ENCODE data around the gene NTRK3.

The NTRK3 gene

GRCh38 chr15:88104357-88104756, 152.2 kb downstream of the NTRK3 start:
- no peak for DNase-seq (ENCODE audit: low read depth in 1 of 2, low spot score in 1 of 2)
- no peak overlapping the region for H3K4me3 ChIP-seq (replicated peaks; ENCODE audit: insufficient read depth, low read length)
- H3K27ac ChIP-seq (replicated peaks), result no peak overlapping the region
- H3K27me3 ChIP-seq (ENCODE audit: insufficient read depth, poor library complexity, severe bottlenecking), result no peaks in the 10 kb centered on the region
- no peak for TF ChIP-seq POLR2AphosphoS5 (IDR thresholded peaks at IDR 0.05; ENCODE audit: low read depth)
- TF ChIP-seq, protein P1, sequence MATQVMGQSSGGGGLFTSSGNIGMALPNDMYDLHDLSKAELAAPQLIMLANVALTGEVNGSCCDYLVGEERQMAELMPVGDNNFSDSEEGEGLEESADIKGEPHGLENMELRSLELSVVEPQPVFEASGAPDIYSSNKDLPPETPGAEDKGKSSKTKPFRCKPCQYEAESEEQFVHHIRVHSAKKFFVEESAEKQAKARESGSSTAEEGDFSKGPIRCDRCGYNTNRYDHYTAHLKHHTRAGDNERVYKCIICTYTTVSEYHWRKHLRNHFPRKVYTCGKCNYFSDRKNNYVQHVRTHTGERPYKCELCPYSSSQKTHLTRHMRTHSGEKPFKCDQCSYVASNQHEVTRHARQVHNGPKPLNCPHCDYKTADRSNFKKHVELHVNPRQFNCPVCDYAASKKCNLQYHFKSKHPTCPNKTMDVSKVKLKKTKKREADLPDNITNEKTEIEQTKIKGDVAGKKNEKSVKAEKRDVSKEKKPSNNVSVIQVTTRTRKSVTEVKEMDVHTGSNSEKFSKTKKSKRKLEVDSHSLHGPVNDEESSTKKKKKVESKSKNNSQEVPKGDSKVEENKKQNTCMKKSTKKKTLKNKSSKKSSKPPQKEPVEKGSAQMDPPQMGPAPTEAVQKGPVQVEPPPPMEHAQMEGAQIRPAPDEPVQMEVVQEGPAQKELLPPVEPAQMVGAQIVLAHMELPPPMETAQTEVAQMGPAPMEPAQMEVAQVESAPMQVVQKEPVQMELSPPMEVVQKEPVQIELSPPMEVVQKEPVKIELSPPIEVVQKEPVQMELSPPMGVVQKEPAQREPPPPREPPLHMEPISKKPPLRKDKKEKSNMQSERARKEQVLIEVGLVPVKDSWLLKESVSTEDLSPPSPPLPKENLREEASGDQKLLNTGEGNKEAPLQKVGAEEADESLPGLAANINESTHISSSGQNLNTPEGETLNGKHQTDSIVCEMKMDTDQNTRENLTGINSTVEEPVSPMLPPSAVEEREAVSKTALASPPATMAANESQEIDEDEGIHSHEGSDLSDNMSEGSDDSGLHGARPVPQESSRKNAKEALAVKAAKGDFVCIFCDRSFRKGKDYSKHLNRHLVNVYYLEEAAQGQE (IDR thresholded peaks at IDR 0.05; ENCODE audit: insufficient replicate concordance, low read depth), result no peak
- TF ChIP-seq GABPA (IDR thresholded peaks at IDR 0.05; ENCODE audit: low read depth), result no peak
- TF ChIP-seq SPI1 (IDR thresholded peaks at IDR 0.05; ENCODE audit: borderline replicate concordance, low read depth), result no peak
- TF ChIP-seq, protein P2, sequence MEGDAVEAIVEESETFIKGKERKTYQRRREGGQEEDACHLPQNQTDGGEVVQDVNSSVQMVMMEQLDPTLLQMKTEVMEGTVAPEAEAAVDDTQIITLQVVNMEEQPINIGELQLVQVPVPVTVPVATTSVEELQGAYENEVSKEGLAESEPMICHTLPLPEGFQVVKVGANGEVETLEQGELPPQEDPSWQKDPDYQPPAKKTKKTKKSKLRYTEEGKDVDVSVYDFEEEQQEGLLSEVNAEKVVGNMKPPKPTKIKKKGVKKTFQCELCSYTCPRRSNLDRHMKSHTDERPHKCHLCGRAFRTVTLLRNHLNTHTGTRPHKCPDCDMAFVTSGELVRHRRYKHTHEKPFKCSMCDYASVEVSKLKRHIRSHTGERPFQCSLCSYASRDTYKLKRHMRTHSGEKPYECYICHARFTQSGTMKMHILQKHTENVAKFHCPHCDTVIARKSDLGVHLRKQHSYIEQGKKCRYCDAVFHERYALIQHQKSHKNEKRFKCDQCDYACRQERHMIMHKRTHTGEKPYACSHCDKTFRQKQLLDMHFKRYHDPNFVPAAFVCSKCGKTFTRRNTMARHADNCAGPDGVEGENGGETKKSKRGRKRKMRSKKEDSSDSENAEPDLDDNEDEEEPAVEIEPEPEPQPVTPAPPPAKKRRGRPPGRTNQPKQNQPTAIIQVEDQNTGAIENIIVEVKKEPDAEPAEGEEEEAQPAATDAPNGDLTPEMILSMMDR (IDR thresholded peaks at IDR 0.05; ENCODE audit: insufficient read depth, low read length), result no peak

DNA sequence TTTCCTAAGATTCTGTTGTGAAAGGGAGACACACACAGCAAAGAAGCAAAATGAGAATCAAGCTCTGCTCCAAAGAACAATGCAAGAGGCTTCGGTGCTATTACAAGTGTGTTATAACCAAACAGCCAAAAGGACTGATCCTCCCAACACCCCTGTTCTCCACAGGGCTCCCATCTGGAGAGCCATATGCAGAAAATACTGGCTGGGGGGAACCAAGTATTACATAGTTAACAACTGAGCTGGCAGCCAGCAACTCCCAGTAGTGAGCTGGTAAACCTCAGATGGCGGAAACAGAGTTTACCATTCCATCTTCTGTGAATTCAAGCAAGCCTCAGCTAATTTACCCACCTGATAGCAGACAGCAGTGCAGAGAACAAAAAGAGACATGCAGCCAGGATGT, 156.4 kb downstream of the NTRK3 start:
- Histone ChIP-seq H3K27me3 (ENCODE audit: insufficient read depth, poor library complexity, severe bottlenecking) (no peaks in the 10 kb centered on the region), H3K4me3 (replicated peaks; ENCODE audit: insufficient read depth, low read length) (no peak overlapping the region), H3K27ac (replicated peaks) (no peak overlapping the region)
- TF ChIP-seq, protein P1 (IDR thresholded peaks at IDR 0.05; ENCODE audit: insufficient replicate concordance, low read depth), result no peak
- TF ChIP-seq SPI1 (IDR thresholded peaks at IDR 0.05; ENCODE audit: borderline replicate concordance, low read depth) (no peak), POLR2AphosphoS5 (IDR thresholded peaks at IDR 0.05; ENCODE audit: low read depth) (no peak), GABPA (IDR thresholded peaks at IDR 0.05; ENCODE audit: low read depth) (no peak)
- TF ChIP-seq, protein P2 (IDR thresholded peaks at IDR 0.05; ENCODE audit: insufficient read depth, low read length), result no peak
- no peak for DNase-seq (ENCODE audit: low read depth in 1 of 2, low spot score in 1 of 2)

DNA sequence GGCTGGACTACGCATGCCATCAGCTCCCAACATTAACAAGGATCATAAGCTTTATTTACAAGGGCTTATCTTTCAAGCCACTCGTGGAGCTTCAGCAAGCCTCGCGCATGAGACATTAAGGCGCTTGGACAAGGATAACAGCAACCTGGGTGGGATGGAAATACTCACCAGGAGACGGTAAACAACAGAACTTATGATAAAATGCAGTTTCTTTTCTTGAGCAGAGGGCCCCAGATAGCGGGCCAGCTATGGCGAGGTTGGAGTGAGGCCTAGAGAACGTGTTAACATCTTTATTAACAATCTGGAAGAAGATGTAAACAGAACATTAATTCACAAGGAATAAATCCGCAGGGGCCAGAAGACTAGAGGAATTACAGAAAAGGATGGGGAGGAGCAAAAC, 158.2 kb downstream of the NTRK3 start:
- Histone ChIP-seq H3K27me3 (ENCODE audit: insufficient read depth, poor library complexity, severe bottlenecking) (no peaks in the 10 kb centered on the region), H3K27ac (replicated peaks) (no peak overlapping the region), H3K4me3 (replicated peaks; ENCODE audit: insufficient read depth, low read length) (no peak overlapping the region)
- DNase-seq (ENCODE audit: low read depth in 1 of 2, low spot score in 1 of 2), result no peak
- TF ChIP-seq, protein P2 (IDR thresholded peaks at IDR 0.05; ENCODE audit: insufficient read depth, low read length), result no peak
- TF ChIP-seq, protein P1 (IDR thresholded peaks at IDR 0.05; ENCODE audit: insufficient replicate concordance, low read depth), result no peak
- TF ChIP-seq POLR2AphosphoS5 (IDR thresholded peaks at IDR 0.05; ENCODE audit: low read depth), result no peak
- TF ChIP-seq GABPA (IDR thresholded peaks at IDR 0.05; ENCODE audit: low read depth), result no peak
- TF ChIP-seq SPI1 (IDR thresholded peaks at IDR 0.05; ENCODE audit: borderline replicate concordance, low read depth), result no peak
